Measurements from ENCODE around the gene UGT2B17. TPM values are rescaled to one million over a fixed set of nuclear protein-coding genes. Genes with fewer than 3 reads are reported as not detected.

Gene UGT2B17
- polyA plus RNA-seq, 1 donor (not counting 4 experiments of a cell fraction or from before 2014, with no cell fraction given), result not detected

GRCh38 chr4:68494688-68495087 lies 81.4 kb downstream of the UGT2B17 start:
- FAIRE-seq (no peak), DNase-seq (ENCODE audit: low read depth, low spot score) (no peak)
- Histone ChIP-seq H3K27ac (ENCODE audit: control insufficient read depth, insufficient read depth, low read length) (no peak overlapping the region), H3K79me2 (ENCODE audit: control insufficient read depth, insufficient read depth, low read length) (no peaks in the 10 kb centered on the region), H3K9me3 (ENCODE audit: control insufficient read depth, low read depth, low read length) (no peaks in the 10 kb centered on the region), H3K36me3 (ENCODE audit: control insufficient read depth in 2 of 2, extremely low read depth in 1 of 2, insufficient read depth in 2 of 2, low read length in 2 of 2) (no peaks in the 10 kb centered on the region), H3K4me2 (ENCODE audit: control insufficient read depth, extremely low read depth, insufficient read depth, low read depth, low read length) (no peak overlapping the region), H4K20me1 (ENCODE audit: control insufficient read depth, extremely low read depth, insufficient read depth, low read length) (no peaks in the 10 kb centered on the region), H2AFZ (ENCODE audit: control insufficient read depth, low read length) (peak overlapping the region; percentile 64), H3K4me1 (ENCODE audit: control insufficient read depth, extremely low read depth, insufficient read depth, low read length) (no peaks in the 10 kb centered on the region), H3K4me3 (ENCODE audit: control insufficient read depth in 2 of 3, extremely low read depth in 1 of 3, insufficient read depth in 2 of 3, low read depth in 1 of 3, low read length in 3 of 3) (no peak overlapping the region), H3K9me1 (ENCODE audit: control insufficient read depth, extremely low read depth, insufficient read depth, low read length) (no peaks in the 10 kb centered on the region), H3K27me3 (ENCODE audit: control insufficient read depth, extremely low read depth, insufficient read depth, low read length) (no peaks in the 10 kb centered on the region), H3K9ac (ENCODE audit: control insufficient read depth, extremely low read depth, insufficient read depth, low read length) (no peak overlapping the region)
- no peak for TF ChIP-seq EZH2 (IDR thresholded peaks at IDR 0.05; ENCODE audit: low read length)
- TF ChIP-seq, protein P1, sequence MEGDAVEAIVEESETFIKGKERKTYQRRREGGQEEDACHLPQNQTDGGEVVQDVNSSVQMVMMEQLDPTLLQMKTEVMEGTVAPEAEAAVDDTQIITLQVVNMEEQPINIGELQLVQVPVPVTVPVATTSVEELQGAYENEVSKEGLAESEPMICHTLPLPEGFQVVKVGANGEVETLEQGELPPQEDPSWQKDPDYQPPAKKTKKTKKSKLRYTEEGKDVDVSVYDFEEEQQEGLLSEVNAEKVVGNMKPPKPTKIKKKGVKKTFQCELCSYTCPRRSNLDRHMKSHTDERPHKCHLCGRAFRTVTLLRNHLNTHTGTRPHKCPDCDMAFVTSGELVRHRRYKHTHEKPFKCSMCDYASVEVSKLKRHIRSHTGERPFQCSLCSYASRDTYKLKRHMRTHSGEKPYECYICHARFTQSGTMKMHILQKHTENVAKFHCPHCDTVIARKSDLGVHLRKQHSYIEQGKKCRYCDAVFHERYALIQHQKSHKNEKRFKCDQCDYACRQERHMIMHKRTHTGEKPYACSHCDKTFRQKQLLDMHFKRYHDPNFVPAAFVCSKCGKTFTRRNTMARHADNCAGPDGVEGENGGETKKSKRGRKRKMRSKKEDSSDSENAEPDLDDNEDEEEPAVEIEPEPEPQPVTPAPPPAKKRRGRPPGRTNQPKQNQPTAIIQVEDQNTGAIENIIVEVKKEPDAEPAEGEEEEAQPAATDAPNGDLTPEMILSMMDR (optimal IDR thresholded peaks at IDR 0.05 in 1 of 3, IDR thresholded peaks at IDR 0.05 in 1 of 3, conservative IDR thresholded peaks at IDR 0.05 in 1 of 3; ENCODE audit: extremely low read depth in 1 of 3, insufficient read depth in 2 of 3, low read length in 3 of 3), result no peak
- dilution Hi-C loops (cut with MboI; ENCODE audit: extremely low pct_ligation_motif_present, low sequenced_read_pairs), result no loop called here

DNA sequence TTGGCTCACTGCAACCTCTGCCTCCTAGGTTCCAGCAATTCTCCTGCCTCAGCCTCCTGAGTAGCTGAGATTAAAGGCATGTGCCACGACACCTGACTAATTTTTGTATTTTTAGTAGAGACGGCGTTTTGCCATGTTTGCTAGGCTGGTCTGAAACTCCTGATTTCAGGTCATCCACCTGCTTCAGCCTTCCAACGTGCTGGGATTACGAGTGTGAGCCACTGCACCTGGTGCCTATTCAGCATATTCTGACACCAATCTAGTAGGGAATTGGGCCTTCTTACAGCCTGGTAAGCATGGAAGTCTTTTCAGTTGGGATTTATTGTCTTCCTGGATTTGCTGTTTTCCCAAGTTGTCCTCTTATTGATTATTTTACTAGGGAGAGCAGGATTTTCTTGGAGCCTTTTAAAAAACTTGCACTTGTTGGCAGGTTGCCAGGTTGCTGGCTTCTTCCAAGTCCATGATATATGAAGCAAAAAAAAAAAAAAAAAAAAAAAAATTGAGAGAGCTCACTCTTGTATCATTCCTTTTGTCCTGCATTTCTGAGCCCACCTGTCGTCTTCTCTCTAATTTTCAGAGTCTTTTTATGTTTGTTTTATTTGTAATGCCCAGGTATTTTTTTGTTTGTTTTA lies 85.2 kb downstream of the UGT2B17 start:
- Histone ChIP-seq H3K27ac (ENCODE audit: control insufficient read depth, insufficient read depth, low read length) (no peak overlapping the region), H4K20me1 (ENCODE audit: control insufficient read depth, extremely low read depth, insufficient read depth, low read length) (no peaks in the 10 kb centered on the region), H2AFZ (ENCODE audit: control insufficient read depth, low read length) (no peak overlapping the region), H3K4me1 (ENCODE audit: control insufficient read depth, extremely low read depth, insufficient read depth, low read length) (no peaks in the 10 kb centered on the region), H3K9ac (ENCODE audit: control insufficient read depth, extremely low read depth, insufficient read depth, low read length) (no peak overlapping the region), H3K4me2 (ENCODE audit: control insufficient read depth, extremely low read depth, insufficient read depth, low read depth, low read length) (no peak overlapping the region), H3K9me3 (ENCODE audit: control insufficient read depth, low read depth, low read length) (no peaks in the 10 kb centered on the region), H3K4me3 (ENCODE audit: control insufficient read depth in 2 of 3, extremely low read depth in 1 of 3, insufficient read depth in 2 of 3, low read depth in 1 of 3, low read length in 3 of 3) (no peak overlapping the region), H3K9me1 (ENCODE audit: control insufficient read depth, extremely low read depth, insufficient read depth, low read length) (no peaks in the 10 kb centered on the region), H3K27me3 (ENCODE audit: control insufficient read depth, extremely low read depth, insufficient read depth, low read length) (no peaks in the 10 kb centered on the region), H3K79me2 (ENCODE audit: control insufficient read depth, insufficient read depth, low read length) (no peaks in the 10 kb centered on the region), H3K36me3 (ENCODE audit: control insufficient read depth in 2 of 2, extremely low read depth in 1 of 2, insufficient read depth in 2 of 2, low read length in 2 of 2) (no peaks in the 10 kb centered on the region)
- TF ChIP-seq, protein P1 (optimal IDR thresholded peaks at IDR 0.05 in 1 of 3, IDR thresholded peaks at IDR 0.05 in 1 of 3, conservative IDR thresholded peaks at IDR 0.05 in 1 of 3; ENCODE audit: extremely low read depth in 1 of 3, insufficient read depth in 2 of 3, low read length in 3 of 3), result no peak
- TF ChIP-seq EZH2 (IDR thresholded peaks at IDR 0.05; ENCODE audit: low read length), result no peak
- FAIRE-seq (no peak), DNase-seq (ENCODE audit: low read depth, low spot score) (no peak)
- dilution Hi-C loops (cut with MboI; ENCODE audit: extremely low pct_ligation_motif_present, low sequenced_read_pairs), result no loop called here

All from keratinocyte (primary cell).